Measurements from ENCODE around the gene PITPNM3. TPM values are rescaled to one million over a fixed set of nuclear protein-coding genes. Genes with fewer than 3 reads are reported as not detected.

PITPNM3 gene
- total RNA-seq, 2 experiments from 2014 or later, result 0.38 to 0.67 TPM

GRCh38 chr17:6426356-6427101 is 129.8 kb downstream of the PITPNM3 start:
- intact Hi-C loops (cut with micrococcal nuclease), result loop anchor here (2.0 to 5.0 kb wide), 2 partner anchors 359 to 840 kb away; no protein-coding TSS in a partner anchor
- H3K36me3 Mint-ChIP-seq (ENCODE audit: low read depth), result peaks cover 3% of the 10 kb centered on the region
- CTCF ChIA-PET, result interaction anchor here (0.9 kb wide), 1 partner anchor 840 kb away, joined by 3 read pairs; no protein-coding TSS in a partner anchor
- no peak for DNase-seq
- no peaks in the 10 kb centered on the region for H3K27me3 Mint-ChIP-seq (ENCODE audit: low read depth)
- no peak overlapping the region for H3K27ac Mint-ChIP-seq
- peaks cover 16% of the 10 kb centered on the region for H3K4me1 Mint-ChIP-seq (ENCODE audit: low read depth)
- H3K4me3 Mint-ChIP-seq, result no peak overlapping the region
- peaks cover 10% of the 10 kb centered on the region for H3K9me3 Mint-ChIP-seq

GRCh38 chr17:6425407-6425806 is 130.9 kb downstream of the PITPNM3 start:
- Mint-ChIP-seq H3K4me3 (no peak overlapping the region), H3K4me1 (ENCODE audit: low read depth) (peaks cover 16% of the 10 kb centered on the region), H3K27ac (no peak overlapping the region), H3K36me3 (ENCODE audit: low read depth) (peaks cover 2% of the 10 kb centered on the region), H3K27me3 (ENCODE audit: low read depth) (peaks cover 4% of the 10 kb centered on the region), H3K9me3 (peaks cover 3% of the 10 kb centered on the region)
- intact Hi-C loops (cut with micrococcal nuclease), result loop anchor here (5.0 kb wide), 1 partner anchor 358 kb away; no protein-coding TSS in a partner anchor
- CTCF ChIA-PET, result interaction anchor here (0.8 to 1.7 kb wide), 3 partner anchors 12 to 839 kb away, joined by 3 to 8 read pairs (median 3); no protein-coding TSS in a partner anchor
- no peak for DNase-seq

GRCh38 chr17:6423931-6424330 is 132.4 kb downstream of the PITPNM3 start:
- Mint-ChIP-seq H3K27me3 (ENCODE audit: low read depth) (peaks cover 6% of the 10 kb centered on the region), H3K4me3 (no peak overlapping the region), H3K9me3 (no peaks in the 10 kb centered on the region), H3K36me3 (ENCODE audit: low read depth) (no peaks in the 10 kb centered on the region), H3K27ac (no peak overlapping the region), H3K4me1 (ENCODE audit: low read depth) (peaks cover 16% of the 10 kb centered on the region)
- intact Hi-C loops (cut with micrococcal nuclease), result loop anchor here (5.0 kb wide), 2 partner anchors 632 to 717 kb away; no protein-coding TSS in a partner anchor
- no peak for DNase-seq
- CTCF ChIA-PET, result interaction anchor here (0.6 to 2.2 kb wide), 5 partner anchors 11 to 830 kb away, joined by 3 to 8 read pairs (median 3); partner anchors contain the start of gene AIPL1

GRCh38 chr17:6422654-6423241 is 133.6 kb downstream of the PITPNM3 start:
- Mint-ChIP-seq H3K4me1 (ENCODE audit: low read depth) (peaks cover 9% of the 10 kb centered on the region), H3K27ac (no peak overlapping the region), H3K4me3 (no peak overlapping the region), H3K9me3 (no peaks in the 10 kb centered on the region), H3K36me3 (ENCODE audit: low read depth) (no peaks in the 10 kb centered on the region), H3K27me3 (ENCODE audit: low read depth) (peaks cover 6% of the 10 kb centered on the region)
- intact Hi-C loops (cut with micrococcal nuclease), result loop anchor here (1.0 to 5.0 kb wide), 3 partner anchors 630 to 835 kb away; no protein-coding TSS in a partner anchor
- no peak for DNase-seq
- CTCF ChIA-PET, result interaction anchor here (0.6 to 2.2 kb wide), 5 partner anchors 146 to 838 kb away, joined by 3 to 7 read pairs (median 3); partner anchors contain the start of gene NLRP1

GRCh38 chr17:6421700-6422604 is 134.4 kb downstream of the PITPNM3 start:
- H3K36me3 Mint-ChIP-seq (ENCODE audit: low read depth), result no peaks in the 10 kb centered on the region

GRCh38 chr17:6420173-6420641 is 136.1 kb downstream of the PITPNM3 start:
- H3K4me1 Mint-ChIP-seq (ENCODE audit: low read depth), result no peaks in the 10 kb centered on the region
- H3K4me3 Mint-ChIP-seq, result no peak overlapping the region
- DNase-seq, result peak; percentile 52
- peaks cover 6% of the 10 kb centered on the region for H3K27me3 Mint-ChIP-seq (ENCODE audit: low read depth)
- no peaks in the 10 kb centered on the region for H3K36me3 Mint-ChIP-seq (ENCODE audit: low read depth)
- CTCF ChIA-PET, result interaction anchor here (0.7 kb wide), 1 partner anchor 28 kb away, joined by 4 read pairs; no protein-coding TSS in a partner anchor
- intact Hi-C loops (cut with micrococcal nuclease), result loop anchor here (5.0 kb wide), 2 partner anchors 628 to 713 kb away; no protein-coding TSS in a partner anchor
- no peak overlapping the region for H3K27ac Mint-ChIP-seq
- no peaks in the 10 kb centered on the region for H3K9me3 Mint-ChIP-seq

More at GRCh38 chr17:6421700-6422604, 134.4 kb downstream of the PITPNM3 start:
- Mint-ChIP-seq H3K4me3 (no peak overlapping the region), H3K9me3 (no peaks in the 10 kb centered on the region), H3K27ac (no peak overlapping the region), H3K27me3 (ENCODE audit: low read depth) (peaks cover 6% of the 10 kb centered on the region), H3K4me1 (ENCODE audit: low read depth) (peaks cover 2% of the 10 kb centered on the region)
- peak; percentile 84 for DNase-seq
- intact Hi-C loops (cut with micrococcal nuclease), result loop anchor here (1.0 to 5.0 kb wide), 3 partner anchors 630 to 835 kb away; no protein-coding TSS in a partner anchor
- CTCF ChIA-PET, result interaction anchor here (0.6 to 2.2 kb wide), 6 partner anchors 153 to 1318 kb away, joined by 3 to 7 read pairs (median 4); partner anchors contain the start of gene NLRP1

- CTCF ChIA-PET, result no interaction called here
- Mint-ChIP-seq H3K9me3 (no peaks in the 10 kb centered on the region), H3K36me3 (ENCODE audit: low read depth) (no peaks in the 10 kb centered on the region), H3K27ac (no peak overlapping the region), H3K4me1 (ENCODE audit: low read depth) (no peaks in the 10 kb centered on the region), H3K4me3 (no peak overlapping the region), H3K27me3 (ENCODE audit: low read depth) (peaks cover 4% of the 10 kb centered on the region)
- no peak for DNase-seq
- intact Hi-C loops (cut with micrococcal nuclease), result no loop called here
Observed at GRCh38 chr17:6415616-6416015, 140.7 kb downstream of the PITPNM3 start.

GRCh38 chr17:6413065-6413464 is 143.3 kb downstream of the PITPNM3 start:
- Mint-ChIP-seq H3K4me3 (no peak overlapping the region), H3K27me3 (ENCODE audit: low read depth) (no peaks in the 10 kb centered on the region), H3K4me1 (ENCODE audit: low read depth) (no peaks in the 10 kb centered on the region), H3K36me3 (ENCODE audit: low read depth) (no peaks in the 10 kb centered on the region), H3K9me3 (no peaks in the 10 kb centered on the region), H3K27ac (no peak overlapping the region)
- CTCF ChIA-PET, result interaction anchor here (1.0 to 2.1 kb wide), 3 partner anchors 11 to 72 kb away, joined by 3 to 8 read pairs (median 4); no protein-coding TSS in a partner anchor
- DNase-seq, result no peak
- intact Hi-C loops (cut with micrococcal nuclease), result loop anchor here (1.0 to 5.0 kb wide), 2 partner anchors 41 to 134 kb away; no protein-coding TSS in a partner anchor

- Mint-ChIP-seq H3K36me3 (ENCODE audit: low read depth) (no peaks in the 10 kb centered on the region), H3K4me1 (ENCODE audit: low read depth) (no peaks in the 10 kb centered on the region), H3K27ac (no peak overlapping the region), H3K27me3 (ENCODE audit: low read depth) (peaks cover 7% of the 10 kb centered on the region), H3K9me3 (no peaks in the 10 kb centered on the region), H3K4me3 (no peak overlapping the region)
- DNase-seq, result no peak
- CTCF ChIA-PET, result no interaction called here
- intact Hi-C loops (cut with micrococcal nuclease), result no loop called here
Observed at GRCh38 chr17:6408735-6409134, 147.6 kb downstream of the PITPNM3 start.

GRCh38 chr17:6408276-6408675 is 148.1 kb downstream of the PITPNM3 start:
- intact Hi-C loops (cut with micrococcal nuclease), result no loop called here
- no peaks in the 10 kb centered on the region for H3K4me1 Mint-ChIP-seq (ENCODE audit: low read depth)
- H3K36me3 Mint-ChIP-seq (ENCODE audit: low read depth), result no peaks in the 10 kb centered on the region
- CTCF ChIA-PET, result no interaction called here
- peaks cover 7% of the 10 kb centered on the region for H3K27me3 Mint-ChIP-seq (ENCODE audit: low read depth)
- DNase-seq, result no peak
- H3K4me3 Mint-ChIP-seq, result no peak overlapping the region
- no peak overlapping the region for H3K27ac Mint-ChIP-seq
- H3K9me3 Mint-ChIP-seq, result no peaks in the 10 kb centered on the region

- Mint-ChIP-seq H3K27ac (no peak overlapping the region), H3K4me1 (ENCODE audit: low read depth) (no peaks in the 10 kb centered on the region), H3K27me3 (ENCODE audit: low read depth) (peaks cover 20% of the 10 kb centered on the region), H3K4me3 (no peak overlapping the region), H3K36me3 (ENCODE audit: low read depth) (no peaks in the 10 kb centered on the region), H3K9me3 (peaks cover 4% of the 10 kb centered on the region)
- CTCF ChIA-PET, result interaction anchor here (0.7 kb wide), 1 partner anchor 52 kb away, joined by 3 read pairs; no protein-coding TSS in a partner anchor
- intact Hi-C loops (cut with micrococcal nuclease), result no loop called here
- no peak for DNase-seq
Observed at GRCh38 chr17:6402258-6402657, 154.1 kb downstream of the PITPNM3 start.

All from activated naive CD4-positive, alpha-beta T cell treated with anti-CD3 and anti-CD28 coated beads for 36 hours (primary cell).